ENCODE measurements around the gene TRIML2.

Gene TRIML2, protein sequence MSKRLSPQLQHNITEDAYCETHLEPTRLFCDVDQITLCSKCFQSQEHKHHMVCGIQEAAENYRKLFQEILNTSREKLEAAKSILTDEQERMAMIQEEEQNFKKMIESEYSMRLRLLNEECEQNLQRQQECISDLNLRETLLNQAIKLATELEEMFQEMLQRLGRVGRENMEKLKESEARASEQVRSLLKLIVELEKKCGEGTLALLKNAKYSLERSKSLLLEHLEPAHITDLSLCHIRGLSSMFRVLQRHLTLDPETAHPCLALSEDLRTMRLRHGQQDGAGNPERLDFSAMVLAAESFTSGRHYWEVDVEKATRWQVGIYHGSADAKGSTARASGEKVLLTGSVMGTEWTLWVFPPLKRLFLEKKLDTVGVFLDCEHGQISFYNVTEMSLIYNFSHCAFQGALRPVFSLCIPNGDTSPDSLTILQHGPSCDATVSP

DNA sequence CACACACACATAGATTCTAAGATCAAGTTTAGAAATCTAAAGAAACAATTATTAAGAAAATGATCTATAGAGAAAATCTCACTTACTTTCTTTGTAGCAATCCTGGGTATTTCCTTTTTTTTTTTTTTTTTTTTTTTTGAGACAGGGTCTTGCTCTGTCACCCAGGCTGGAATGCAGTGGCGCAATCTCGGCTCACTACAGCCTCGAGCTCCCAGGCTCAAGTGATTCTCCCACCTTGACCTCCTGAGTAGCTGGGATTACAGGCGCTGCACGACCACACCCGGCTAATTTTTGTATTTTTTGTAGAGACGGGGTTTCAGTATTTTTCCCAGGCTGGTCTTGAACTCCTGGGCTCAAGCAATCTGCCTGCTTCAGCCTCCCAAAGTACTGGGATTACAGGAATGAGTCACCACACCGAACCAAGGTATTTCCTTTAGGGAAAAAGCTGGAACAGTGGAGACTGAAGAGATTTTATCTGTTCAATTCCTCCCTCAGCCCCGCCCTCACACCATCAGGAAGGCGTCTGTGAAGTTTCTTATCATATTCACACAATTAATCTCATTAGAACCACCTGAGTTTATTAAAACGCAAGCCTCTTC, at the start of gene TRIML2:
Gene TRIML2 (minus strand): TSS at position 447 of the 599 bp plus-strand sequence. CDS start 4,235 bp downstream, outside the sequence.
- no peak for DNase-seq

DNA sequence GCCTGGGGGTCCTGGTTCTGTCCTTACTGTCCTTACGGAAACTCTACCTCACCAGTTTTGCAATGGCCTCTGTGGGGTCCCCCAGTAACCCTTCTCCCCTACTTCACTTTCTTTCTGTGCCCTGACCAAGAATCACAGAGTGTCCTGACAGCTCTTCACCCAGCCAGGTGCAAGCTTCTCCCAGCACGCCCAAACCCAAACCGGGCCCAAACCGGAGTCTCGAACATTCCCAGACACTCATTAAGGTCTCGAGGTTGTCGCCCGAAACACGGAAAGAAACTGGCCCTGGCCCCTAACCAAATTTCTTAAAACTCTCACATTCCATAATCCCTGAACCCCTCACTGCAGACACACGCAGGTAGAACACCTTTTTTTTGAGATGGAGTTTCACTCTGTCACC, 48.9 kb upstream of the TRIML2 start:
- no peak for DNase-seq

DNA sequence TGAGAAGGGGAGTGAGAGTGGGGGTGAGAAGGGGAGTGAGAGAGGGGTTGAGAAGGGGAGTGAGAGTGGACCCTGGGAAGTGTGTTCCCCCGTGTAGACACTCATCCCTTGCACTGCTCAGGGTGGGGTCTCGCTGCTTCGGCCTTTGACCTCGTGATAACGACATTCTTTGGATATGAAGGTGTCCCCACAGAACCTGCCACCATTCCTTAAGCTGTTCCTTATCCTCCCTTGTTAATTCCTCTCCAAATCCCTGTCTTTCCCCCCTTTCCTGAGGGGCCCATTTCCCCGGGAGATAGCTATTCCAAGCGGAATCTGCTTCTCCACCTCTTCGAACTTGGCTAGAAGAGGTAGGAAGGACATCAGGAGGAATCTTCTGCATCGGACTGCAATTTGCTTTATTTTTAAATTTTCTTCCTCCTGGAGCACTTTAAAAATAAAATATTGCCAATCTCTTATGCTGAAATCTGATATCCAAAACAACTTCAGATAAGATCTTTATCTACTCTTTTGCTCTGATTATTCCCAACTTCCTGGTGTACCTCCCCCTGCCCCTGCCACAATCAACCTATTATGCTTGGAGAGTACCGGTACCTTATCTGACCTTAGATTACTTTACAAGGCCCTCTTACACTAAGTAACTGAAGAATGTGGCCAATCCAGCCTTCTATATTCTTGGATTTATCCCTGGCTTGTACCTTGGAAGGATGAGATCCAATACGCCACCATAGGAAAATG, 45.4 kb upstream of the TRIML2 start:
- no peak for DNase-seq

DNA sequence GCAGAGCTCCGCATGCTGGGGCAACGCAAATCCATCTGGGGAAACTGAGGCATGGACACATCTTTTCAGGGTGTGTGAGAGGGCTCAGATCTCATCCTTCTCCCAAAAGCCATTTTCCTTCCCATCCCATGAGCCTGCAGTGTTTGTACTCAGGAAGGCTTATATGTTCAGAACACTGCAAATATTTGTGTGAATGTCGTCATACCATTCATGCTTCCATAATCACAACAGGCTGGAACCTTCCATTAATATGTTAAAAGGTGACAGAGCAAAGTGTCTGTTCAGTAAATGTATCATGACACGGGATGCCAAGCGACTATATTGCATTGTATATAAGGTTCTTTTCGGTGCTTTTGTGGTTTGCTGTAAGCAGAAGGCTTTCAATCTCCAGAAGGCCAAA, 38.4 kb upstream of the TRIML2 start:
- no peak for DNase-seq

DNA sequence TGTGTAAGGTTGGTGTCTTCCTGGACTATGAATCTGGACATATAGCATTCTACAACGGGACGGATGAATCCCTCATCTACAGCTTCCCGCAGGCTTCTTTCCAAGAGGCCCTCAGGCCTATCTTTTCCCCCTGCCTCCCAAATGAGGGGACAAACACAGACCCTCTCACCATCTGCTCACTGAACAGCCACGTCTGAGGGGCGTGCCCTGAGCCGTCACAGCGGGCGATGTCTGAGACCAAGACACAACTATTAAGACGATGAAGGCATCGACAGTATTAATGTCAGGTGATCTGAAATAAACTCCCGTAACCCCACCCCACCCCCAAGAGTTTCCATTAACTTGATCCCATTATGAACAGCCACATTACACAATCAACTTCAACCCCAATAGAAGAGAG, 37.8 kb upstream of the TRIML2 start:
- DNase-seq = no peak

DNA sequence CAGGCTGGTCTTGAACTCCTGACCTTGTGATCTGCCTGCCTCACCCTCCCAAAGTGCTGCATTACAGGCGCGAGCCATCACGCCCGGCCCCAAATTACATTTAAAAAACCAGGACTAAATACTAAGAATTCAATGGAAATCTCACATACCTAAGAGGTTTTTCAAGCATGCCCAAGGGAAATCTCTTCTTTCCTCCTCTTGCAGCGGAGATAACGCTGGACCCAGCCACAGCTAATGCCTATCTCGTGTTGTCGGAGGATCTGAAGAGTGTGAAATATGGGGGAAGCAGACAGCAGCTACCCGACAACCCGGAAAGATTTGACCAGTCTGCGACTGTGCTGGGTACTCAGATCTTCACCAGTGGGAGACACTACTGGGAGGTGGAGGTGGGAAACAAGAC, 37.2 kb upstream of the TRIML2 start:
- DNase-seq = no peak

DNA sequence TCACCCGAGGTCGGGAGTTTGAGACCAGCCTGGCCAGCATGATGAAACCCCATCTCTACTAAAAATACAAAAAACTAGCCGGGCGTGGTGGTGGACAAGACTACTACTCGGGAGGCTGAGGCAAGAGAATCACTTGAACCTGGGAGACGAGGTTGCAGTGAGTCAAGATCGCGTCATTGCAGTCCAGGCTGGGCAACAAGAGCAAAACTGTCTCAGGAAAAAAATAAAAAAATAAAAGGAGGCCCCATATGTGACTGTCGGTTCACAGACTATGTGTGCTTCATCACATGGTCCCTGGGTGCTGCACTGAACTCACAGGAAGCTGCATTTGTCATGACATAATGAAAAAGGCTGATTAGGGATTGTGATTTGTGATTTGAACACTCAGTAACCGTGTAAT, 36.2 kb upstream of the TRIML2 start:
- DNase-seq = no peak

DNA sequence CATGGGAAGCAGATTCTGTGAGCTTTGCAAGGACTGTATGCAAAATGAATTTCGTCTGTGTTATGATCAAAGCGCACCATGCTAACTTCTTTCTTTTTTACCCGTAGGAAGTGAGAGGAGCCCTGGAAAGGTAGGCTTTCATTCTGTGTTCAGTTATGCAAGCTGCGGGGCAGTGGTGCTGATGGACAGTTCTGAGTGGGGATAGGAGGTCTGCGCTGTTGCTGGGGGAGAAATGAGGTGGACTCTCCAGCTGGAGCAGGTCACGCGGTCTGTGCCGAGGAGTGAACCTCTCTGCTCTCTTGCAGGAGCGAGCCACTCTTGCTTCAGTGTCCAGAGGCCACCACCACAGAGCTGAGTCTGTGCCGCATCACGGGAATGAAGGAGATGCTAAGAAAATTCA, 34.3 kb upstream of the TRIML2 start:
- DNase-seq = no peak

DNA sequence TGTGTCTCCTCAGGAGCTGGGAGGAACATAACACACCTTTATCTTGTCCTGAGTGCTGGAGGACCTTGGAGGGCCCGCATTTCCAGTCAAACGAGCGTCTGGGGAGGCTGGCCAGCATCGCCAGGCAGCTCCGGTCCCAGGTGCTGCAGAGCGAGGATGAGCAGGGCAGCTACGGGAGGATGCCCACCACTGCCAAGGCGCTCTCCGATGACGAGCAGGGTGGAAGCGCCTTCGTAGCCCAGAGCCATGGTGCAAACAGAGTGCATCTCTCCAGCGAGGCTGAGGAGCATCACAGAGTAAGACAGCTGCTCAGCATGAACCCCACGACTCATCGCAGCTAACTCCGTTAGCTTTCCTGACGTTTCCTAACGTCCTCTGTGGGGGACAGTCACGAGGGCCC, 30.3 kb upstream of the TRIML2 start:
- no peak for DNase-seq

DNA sequence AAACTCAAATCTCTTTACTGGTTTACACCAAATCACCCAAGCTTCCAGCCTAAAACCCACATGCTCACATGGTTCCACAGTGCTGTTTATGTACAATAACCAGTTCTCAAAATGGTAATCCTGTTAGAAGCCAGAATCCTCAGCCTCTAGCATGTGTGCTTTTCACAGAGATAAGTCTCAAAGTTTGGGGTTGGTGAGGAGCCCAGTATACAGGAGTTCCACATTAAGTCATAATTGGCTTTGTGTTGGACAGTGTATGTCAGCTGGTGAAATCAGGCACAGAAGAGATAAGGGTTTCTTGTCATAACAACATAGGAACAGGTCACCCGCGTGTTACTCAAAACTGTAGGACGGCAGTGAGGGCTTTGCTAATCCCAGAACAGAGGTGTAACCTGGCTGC, 29.7 kb upstream of the TRIML2 start, which contains the start of gene TRIML1:
Gene TRIML1 (plus strand): TSS at position 301 of the 400 bp plus-strand sequence. CDS start 118 bp downstream, outside the sequence.
- no peak for DNase-seq

DNA sequence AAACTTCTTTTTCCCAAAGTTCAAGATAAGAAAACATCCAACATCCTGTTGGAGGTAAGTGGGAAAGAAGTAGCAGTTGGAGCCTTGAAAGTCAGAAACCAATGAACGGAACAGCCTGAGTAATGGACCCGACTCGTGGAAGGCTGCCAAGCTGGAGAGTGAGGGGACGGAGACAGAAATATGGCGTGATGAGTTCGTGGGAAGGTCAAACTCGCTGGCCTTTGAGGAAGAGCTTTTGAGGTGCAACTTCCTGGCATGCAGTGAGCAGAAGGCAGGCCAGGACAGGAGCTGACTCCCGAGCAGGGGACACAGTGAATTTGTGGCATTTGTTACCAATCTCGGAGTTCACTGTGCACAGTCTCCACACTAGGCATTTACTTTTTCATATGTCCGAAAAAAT, 28.8 kb upstream of the TRIML2 start:
- no peak for DNase-seq

DNA sequence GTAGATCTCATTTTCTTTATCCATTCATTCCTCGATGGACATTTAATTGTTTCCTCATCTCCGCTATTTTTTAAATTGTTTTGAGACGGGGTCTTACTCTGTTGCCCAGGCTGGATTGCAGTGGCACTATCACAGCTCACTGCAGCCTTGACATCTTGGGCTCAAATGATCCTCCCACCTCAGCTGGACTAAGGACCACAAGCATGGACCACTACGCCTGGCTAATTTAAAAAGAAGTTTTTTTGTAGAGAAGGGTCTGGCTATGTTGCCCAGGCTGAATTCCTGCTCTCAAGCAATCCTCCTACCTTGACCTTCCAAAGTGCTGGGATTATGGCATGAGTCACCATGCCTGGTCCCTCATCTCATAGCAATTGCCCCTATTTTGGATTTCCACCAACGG, 22.8 kb upstream of the TRIML2 start:
- DNase-seq = no peak

DNA sequence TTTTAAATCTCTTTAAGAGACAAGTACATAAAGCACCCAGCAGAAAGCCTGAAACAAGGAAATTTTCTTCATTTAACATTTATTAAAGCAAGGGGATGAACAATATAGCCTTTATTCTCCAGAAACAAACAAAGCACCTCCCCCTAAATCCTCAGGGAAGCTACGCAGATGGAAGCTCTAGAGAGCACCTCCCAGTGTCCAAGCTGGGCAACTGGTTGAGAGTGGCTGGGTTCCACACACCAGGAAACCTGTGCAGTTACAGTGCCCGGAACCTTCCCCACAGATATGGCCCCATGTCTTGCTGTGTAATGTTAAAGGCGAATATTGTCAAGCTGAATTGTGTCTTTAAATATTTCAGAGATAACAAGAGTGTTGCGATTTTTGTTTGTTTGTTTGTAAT, 21.0 kb upstream of the TRIML2 start:
- no peak for DNase-seq

DNA sequence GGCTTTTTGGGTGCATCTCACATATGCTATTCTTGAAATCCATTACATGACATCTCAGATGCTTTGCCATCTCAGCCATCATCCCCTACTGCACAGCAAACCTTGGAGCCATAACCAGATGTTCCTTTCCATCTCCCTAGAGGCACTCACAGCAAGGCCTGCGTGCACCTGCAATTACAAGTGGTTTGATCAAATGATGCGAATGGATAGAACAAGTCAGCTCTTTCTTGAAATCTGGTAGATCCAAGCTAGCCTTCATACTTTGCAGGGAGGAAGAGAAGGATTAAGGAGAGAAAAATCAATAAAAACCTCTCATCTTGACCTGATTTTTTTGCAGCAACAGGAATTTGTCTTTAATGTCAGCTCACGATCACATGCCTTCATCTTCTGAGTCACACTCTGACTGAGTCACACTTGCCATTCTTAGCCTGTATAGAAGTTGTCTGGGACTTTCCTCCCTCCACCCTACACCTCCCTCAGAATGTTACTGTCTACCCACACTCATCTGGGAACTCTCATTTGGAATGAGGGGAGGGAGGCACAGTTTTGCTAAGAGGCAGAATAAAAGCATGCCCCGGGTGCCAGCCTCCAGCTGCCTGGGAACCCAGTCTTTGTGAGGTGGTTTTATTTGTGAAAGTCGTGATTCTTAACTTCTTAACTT, 17.9 kb upstream of the TRIML2 start:
- DNase-seq = no peak

DNA sequence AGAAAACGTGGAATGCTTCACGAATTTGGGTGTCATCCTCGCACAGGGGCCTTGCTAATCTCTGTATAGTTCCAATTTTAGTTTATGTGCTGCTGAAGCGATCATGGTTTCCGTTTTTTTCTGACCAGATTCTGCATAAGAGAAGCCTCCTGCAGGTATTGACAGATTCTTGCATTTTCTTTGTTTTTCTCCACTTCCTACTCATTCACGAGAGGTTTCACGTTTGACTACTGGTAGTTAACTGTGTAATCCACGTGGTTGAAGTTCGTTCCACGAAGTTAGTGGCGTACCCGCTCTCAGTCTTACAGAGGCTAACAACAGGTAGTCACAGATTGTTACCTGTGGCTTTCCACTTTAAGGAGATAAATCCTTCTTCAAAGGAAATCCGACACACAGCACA, 12.1 kb upstream of the TRIML2 start:
- no peak for DNase-seq

DNA sequence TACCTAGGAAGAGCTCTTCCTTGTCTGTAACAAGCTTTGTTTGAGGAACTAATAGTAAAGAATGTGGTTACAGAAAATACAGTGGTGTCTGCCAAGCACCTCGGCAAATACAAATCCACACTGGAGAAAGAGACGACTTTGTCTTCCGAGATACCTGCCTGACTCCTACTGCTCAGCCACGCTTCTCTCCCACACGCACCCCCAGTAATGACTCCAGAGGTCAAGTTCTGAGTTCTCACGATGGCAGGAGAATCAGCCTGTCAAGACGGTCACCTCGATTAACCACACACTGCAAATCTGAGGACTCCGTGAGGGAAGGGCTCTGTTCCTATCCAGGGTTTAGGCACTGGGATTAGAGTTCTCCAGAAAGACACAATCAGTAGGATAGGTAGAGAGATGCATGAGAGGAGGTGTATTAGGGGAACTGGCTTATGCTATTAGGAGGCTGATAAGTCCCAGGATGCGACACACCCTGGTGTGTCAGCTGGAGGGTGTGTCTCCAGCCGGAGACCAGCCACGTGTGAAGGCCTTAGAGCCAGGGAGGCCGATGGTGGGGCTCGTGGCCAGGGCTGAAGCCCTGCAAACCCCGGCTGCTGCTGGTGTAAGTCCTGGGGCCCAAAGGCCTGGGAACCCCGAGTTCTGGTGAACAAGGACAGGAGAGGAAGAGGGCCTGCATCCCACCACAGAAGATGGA, 8.4 kb upstream of the TRIML2 start:
- DNase-seq = no peak

DNA sequence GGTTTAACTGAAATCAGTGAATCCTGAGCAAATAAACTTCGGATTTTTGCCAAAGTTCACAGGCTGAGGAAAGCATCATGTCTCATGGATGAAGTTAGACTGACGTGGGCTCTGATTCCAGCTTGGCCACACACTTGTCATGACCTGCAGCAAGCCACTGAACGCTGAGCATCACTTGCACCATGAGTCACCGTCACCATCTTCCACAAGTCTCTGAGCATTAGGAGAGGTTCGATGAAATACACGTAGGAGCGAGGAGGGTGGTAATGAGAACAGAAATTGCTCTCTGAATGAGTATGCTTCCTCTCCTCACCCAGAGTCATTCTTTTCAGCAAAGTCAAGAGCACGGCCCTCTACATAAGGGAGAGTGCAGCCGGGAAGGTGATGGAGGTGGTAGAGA, 3.8 kb upstream of the TRIML2 start:
- DNase-seq = no peak

DNA sequence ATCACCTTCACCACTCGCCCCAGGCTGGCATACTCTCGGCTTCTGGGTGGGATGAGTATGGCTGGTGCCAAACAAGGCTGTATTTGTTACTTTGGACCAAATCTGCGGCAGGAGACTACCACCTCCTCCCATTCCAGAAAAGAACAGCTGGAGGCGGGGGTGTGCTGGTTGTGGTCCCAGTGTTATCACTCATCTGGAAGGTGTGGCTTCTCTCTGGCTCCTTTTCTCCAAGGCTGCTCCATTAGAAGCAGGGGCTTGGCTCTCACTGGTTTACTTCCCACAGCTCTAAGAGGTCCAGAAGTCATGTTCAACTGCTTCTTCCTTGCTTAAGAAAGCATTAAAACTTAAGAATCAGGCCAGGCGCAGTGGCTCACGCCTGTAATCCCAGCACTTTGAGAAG, 2.6 kb upstream of the TRIML2 start:
- DNase-seq = no peak

DNA sequence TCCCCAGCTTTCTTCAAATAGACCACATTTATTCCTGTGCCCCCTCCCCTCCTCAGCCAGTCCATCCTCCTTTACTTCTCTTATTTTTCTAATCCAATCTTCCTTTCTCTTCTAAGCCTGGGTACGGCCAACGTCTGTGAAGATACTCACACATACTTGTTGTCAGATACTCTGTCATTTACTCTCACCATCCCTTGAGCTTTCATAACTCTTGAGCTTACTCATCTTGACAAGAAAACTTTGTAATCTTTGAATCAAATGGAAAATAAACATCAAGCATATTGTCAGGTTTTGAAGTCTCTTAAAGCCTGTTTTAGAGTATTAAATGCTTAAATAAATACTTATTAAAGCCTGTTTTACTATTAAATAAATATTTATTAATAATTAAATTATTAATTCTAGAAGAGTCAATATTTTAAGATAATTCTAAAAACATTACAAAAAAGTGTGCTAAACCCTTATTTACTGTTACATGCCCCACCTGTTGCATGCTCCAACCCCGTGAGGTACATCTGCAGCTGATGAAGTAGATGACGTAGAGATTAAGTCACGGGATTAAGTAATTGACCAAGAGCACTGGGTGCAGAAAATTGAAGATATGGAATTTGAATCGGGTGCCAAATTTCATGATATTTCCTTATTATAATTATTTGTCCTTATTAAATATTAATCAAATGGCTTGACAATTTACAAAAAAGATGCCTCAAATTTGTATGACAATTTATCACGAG, 1.5 kb upstream of the TRIML2 start:
- no peak for DNase-seq

DNA sequence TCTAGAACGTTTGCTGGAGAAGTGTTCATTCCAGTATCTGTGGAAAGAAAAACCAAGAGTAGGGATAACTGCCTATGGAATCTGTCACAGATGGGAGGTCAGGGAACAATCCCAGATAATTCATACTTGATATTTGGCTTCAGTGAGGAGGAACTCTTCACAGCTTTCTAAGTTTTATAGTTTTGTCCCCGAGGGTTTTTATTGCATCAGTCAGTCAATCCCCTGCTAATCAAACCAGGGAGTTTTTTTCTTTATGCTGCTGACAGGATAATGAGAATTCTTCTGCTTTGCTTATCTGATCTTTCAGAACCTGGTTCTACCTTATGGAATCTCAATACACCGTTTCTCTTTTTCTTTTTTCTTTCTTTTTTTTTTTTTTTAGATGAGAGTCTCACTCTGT, 633 bp upstream of the TRIML2 start:
- DNase-seq = no peak

DNA sequence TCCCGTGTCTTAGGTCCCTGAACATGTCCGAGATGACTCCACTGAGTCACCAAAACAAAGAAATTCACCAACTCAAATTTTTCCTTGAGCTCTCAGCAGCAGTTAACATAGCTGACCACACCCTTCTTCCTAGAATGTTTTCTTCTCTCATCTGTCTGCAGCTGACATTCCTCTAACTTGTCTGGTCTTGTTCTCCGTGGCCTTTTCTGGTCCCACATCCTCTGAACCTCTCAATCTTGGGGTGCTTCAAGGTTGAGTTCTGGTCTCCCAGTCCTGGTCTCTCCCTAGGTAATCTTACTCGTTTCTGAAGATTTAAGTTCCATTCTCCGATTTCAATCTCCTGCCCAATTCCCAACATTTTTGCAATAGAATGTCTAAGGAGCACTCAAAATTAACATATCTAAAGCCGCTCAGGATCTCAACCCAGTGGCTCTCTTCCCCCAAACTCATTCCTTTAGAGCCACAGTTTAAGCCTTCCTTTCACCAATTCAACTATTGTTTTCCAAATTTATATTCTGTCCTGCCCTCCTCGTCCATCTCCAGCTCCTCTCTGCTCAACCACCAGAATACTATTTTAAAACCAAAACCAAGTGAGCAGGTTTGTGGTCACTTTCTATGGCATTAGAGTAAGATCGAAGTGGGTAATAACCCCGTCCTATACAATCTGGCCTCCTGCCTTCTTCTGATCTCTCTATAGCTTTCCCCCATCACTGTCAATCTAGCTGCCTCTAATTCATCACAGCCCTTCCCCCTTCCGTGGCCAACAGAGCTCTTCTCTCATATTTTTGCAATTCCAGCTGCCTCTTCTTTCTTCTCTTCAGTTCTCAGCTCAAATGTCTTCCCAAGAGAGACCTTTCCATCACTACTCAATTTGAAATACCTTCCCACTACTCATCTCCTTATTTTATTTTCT, 1.2 kb downstream of the TRIML2 start:
- no peak for DNase-seq
